Measurements from ENCODE around the gene MED13L. TPM values are rescaled to one million over a fixed set of nuclear protein-coding genes. Genes with fewer than 3 reads are reported as not detected.
A peak's percentile ranks its signal among the peaks of the same experiment; 100 is the strongest.

Gene MED13L
- total and polyA plus RNA-seq, 2 donors (not counting 1 experiment from before 2014, with no cell fraction given), result 20.3 to 207 TPM

- intact Hi-C loops (cut with micrococcal nuclease), result loop anchor here (2.0 kb wide), 1 partner anchor 14 kb away; no protein-coding TSS in a partner anchor
- peak overlapping the region; percentile 47 for H3K27ac Mint-ChIP-seq
- H3K4me3 Mint-ChIP-seq, result peak overlapping the region; percentile 80
- ChIA-PET POLR2A (no interaction called here), CTCF (interaction anchor here (2.0 kb wide), 1 partner anchor 531 kb away, joined by 4 read pairs; no protein-coding TSS in a partner anchor)
- no peak for TF ChIP-seq CTCF (IDR thresholded peaks at IDR 0.05)
- no peak for TF ChIP-seq EZH2 (IDR thresholded peaks at IDR 0.05; ENCODE audit: borderline replicate concordance, insufficient read depth, low read depth, low read length, poor library complexity, severe bottlenecking)
- ATAC-seq (ENCODE audit: low read depth), result peak; percentile 87
- Histone ChIP-seq H3K4me3 (ENCODE audit: control extremely low read depth in 1 of 5, extremely low read depth in 1 of 5, insufficient read depth in 1 of 5, low read depth in 2 of 5, low read length in 4 of 5) (peak overlapping the region in 4 of 5 experiments; percentile 21 to 43 (median 32)), H3K79me2 (ENCODE audit: control insufficient read depth, insufficient read depth, low read length) (peaks cover 98% of the 10 kb centered on the region), H3K9me3 (ENCODE audit: control extremely low read depth in 1 of 3, control insufficient read depth in 2 of 3, insufficient read depth in 1 of 3, low read length in 2 of 3) (no peaks in the 10 kb centered on the region), H3K4me2 (replicated peaks; ENCODE audit: low read depth, low read length, poor library complexity, severe bottlenecking) (peak overlapping the region; percentile 66), H2AFZ (ENCODE audit: insufficient read depth, low read depth, low read length, poor library complexity, severe bottlenecking) (peak overlapping the region; percentile 2), H3K27me3 (replicated peaks in 1 of 4; ENCODE audit: control extremely low read depth in 1 of 4, control insufficient read depth in 3 of 4, insufficient read depth in 4 of 4, low read length in 3 of 4) (no peaks in the 10 kb centered on the region), H3K4me1 (ENCODE audit: control insufficient read depth in 2 of 2, insufficient read depth in 2 of 2, low read length in 2 of 2) (peaks cover 17 to 23% of the 10 kb centered on the region in 2 donors), H3K27ac (ENCODE audit: low read length in 2 of 2) (peak overlapping the region in 1 of 2 donors; percentile 40), H3K36me3 (replicated peaks in 1 of 2; ENCODE audit: control extremely low read depth in 1 of 2, control insufficient read depth in 1 of 2, extremely low read depth in 1 of 2, insufficient read depth in 2 of 2, low read length in 1 of 2) (no peaks in the 10 kb centered on the region), H3K9ac (ENCODE audit: low read length) (peak overlapping the region; percentile 45), H4K20me1 (ENCODE audit: control insufficient read depth, insufficient read depth, low read length, poor library complexity, severe bottlenecking) (peaks cover 77% of the 10 kb centered on the region)
- peak; percentile 48 for DNase-seq
- no peaks in the 10 kb centered on the region for H3K27me3 Mint-ChIP-seq
- whole genome bisulfite sequencing (ENCODE audit: insufficient coverage), result 0% methylated on average over 1 of the region's 10 CpGs
- no peaks in the 10 kb centered on the region for H3K9me3 Mint-ChIP-seq (ENCODE audit: insufficient read depth)
- H3K4me1 Mint-ChIP-seq, result peaks cover 73% of the 10 kb centered on the region
These were observed 105.2 kb downstream of the MED13L start for GRCh38 chr12:116172224-116172849.

GRCh38 chr12:116171549-116171948, 105.9 kb downstream of the MED13L start:
- H3K27me3 ChIP-seq (replicated peaks in 1 of 4; ENCODE audit: control extremely low read depth in 1 of 4, control insufficient read depth in 3 of 4, insufficient read depth in 4 of 4, low read length in 3 of 4), result no peaks in the 10 kb centered on the region
- H3K27ac Mint-ChIP-seq, result no peak overlapping the region
- H3K27ac ChIP-seq (ENCODE audit: low read length in 2 of 2), result peak overlapping the region in 1 of 2 donors; percentile 40
- no peaks in the 10 kb centered on the region for H3K9me3 ChIP-seq (ENCODE audit: control extremely low read depth in 1 of 3, control insufficient read depth in 2 of 3, insufficient read depth in 1 of 3, low read length in 2 of 3)
- H3K4me1 Mint-ChIP-seq, result peaks cover 67% of the 10 kb centered on the region
- 33% methylated on average over 1 of the region's 3 CpGs for WGBS (ENCODE audit: insufficient coverage)
- ATAC-seq (ENCODE audit: low read depth), result no peak
- H3K27me3 Mint-ChIP-seq, result no peaks in the 10 kb centered on the region
- POLR2A ChIA-PET, result interaction anchor here (0.6 kb wide), 1 partner anchor 213 kb away, joined by 4 read pairs; no protein-coding TSS in a partner anchor
- intact Hi-C loops (cut with micrococcal nuclease), result no loop called here
- H3K9me3 Mint-ChIP-seq (ENCODE audit: insufficient read depth), result no peaks in the 10 kb centered on the region
- peaks cover 98% of the 10 kb centered on the region for H3K79me2 ChIP-seq (ENCODE audit: control insufficient read depth, insufficient read depth, low read length)
- no peak for DNase-seq
- peaks cover 77% of the 10 kb centered on the region for H4K20me1 ChIP-seq (ENCODE audit: control insufficient read depth, insufficient read depth, low read length, poor library complexity, severe bottlenecking)
- peak overlapping the region; percentile 80 for H3K4me3 Mint-ChIP-seq
- CTCF ChIA-PET, result interaction anchor here (0.9 to 2.0 kb wide), 2 partner anchors 65 to 532 kb away, joined by 3 to 4 read pairs; no protein-coding TSS in a partner anchor
- H3K36me3 ChIP-seq (replicated peaks in 1 of 2; ENCODE audit: control extremely low read depth in 1 of 2, control insufficient read depth in 1 of 2, extremely low read depth in 1 of 2, insufficient read depth in 2 of 2, low read length in 1 of 2), result no peaks in the 10 kb centered on the region
- TF ChIP-seq EZH2 (IDR thresholded peaks at IDR 0.05; ENCODE audit: borderline replicate concordance, insufficient read depth, low read depth, low read length, poor library complexity, severe bottlenecking) (no peak), CTCF (IDR thresholded peaks at IDR 0.05) (no peak)
- H3K4me2 ChIP-seq (replicated peaks; ENCODE audit: low read depth, low read length, poor library complexity, severe bottlenecking), result peak overlapping the region; percentile 66
- no peak overlapping the region for H2AFZ ChIP-seq (ENCODE audit: insufficient read depth, low read depth, low read length, poor library complexity, severe bottlenecking)
- no peak overlapping the region for H3K4me3 ChIP-seq (ENCODE audit: control extremely low read depth in 1 of 5, extremely low read depth in 1 of 5, insufficient read depth in 1 of 5, low read depth in 2 of 5, low read length in 4 of 5)
- H3K9ac ChIP-seq (ENCODE audit: low read length), result peak overlapping the region; percentile 45
- peaks cover 17 to 23% of the 10 kb centered on the region in 2 donors for H3K4me1 ChIP-seq (ENCODE audit: control insufficient read depth in 2 of 2, insufficient read depth in 2 of 2, low read length in 2 of 2)

Data from B cell (primary cell).